ENCODE results near the gene LRMDA.

LRMDA gene

DNA sequence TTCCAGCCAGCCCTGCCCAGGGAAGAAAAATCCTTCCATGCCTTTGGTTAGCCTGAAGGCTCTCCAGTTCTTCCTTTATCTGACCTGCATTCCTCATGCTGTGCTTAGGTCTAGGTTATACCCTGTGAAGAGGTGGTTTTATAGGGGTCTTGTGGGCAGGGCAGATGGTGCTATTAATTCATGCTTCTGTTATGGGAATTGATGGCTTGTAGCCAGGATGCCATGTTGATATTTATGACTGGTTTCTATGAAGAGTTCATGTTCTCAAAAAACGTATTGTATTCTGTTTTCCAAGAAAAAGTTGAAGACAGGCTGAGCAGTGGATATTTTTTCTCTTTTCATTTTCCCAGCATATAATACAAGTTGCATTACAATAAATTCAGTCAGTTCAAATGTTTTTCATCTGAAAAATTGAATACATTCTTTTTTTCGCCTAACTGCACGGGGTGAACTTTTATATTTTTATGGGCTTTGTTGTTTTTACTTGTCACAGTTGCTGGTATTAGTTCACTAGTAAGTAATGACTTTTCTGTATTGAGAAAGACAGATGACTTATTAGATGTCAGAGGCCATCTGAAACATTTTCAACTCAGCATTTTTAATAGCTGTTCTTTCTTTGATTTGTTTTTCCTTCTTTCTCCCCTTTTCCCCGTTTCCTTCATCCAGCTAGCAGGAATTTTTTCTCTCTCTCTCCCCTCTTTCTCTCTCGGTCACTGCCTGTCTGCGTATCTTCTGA is 322.8 kb downstream of the LRMDA start:
- Histone ChIP-seq H3K36me3 (ENCODE audit: insufficient read depth) (no peaks in the 10 kb centered on the region), H2AFZ (ENCODE audit: low read depth) (no peak overlapping the region), H4K20me1 (ENCODE audit: insufficient read depth) (no peaks in the 10 kb centered on the region), H3K27ac (no peak overlapping the region), H3K4me3 (IDR thresholded peaks at IDR 0.05; ENCODE audit: insufficient read depth, low read depth, low read length) (no peak overlapping the region), H3K9ac (no peak overlapping the region), H3K4me1 (ENCODE audit: low read depth, poor library complexity, severe bottlenecking) (no peaks in the 10 kb centered on the region), H3K79me2 (ENCODE audit: insufficient read depth, low read depth) (no peaks in the 10 kb centered on the region), H3K27me3 (ENCODE audit: insufficient read depth, low read depth) (no peaks in the 10 kb centered on the region), H3K4me2 (no peak overlapping the region)
- TF ChIP-seq, protein P1, sequence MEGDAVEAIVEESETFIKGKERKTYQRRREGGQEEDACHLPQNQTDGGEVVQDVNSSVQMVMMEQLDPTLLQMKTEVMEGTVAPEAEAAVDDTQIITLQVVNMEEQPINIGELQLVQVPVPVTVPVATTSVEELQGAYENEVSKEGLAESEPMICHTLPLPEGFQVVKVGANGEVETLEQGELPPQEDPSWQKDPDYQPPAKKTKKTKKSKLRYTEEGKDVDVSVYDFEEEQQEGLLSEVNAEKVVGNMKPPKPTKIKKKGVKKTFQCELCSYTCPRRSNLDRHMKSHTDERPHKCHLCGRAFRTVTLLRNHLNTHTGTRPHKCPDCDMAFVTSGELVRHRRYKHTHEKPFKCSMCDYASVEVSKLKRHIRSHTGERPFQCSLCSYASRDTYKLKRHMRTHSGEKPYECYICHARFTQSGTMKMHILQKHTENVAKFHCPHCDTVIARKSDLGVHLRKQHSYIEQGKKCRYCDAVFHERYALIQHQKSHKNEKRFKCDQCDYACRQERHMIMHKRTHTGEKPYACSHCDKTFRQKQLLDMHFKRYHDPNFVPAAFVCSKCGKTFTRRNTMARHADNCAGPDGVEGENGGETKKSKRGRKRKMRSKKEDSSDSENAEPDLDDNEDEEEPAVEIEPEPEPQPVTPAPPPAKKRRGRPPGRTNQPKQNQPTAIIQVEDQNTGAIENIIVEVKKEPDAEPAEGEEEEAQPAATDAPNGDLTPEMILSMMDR (conservative IDR thresholded peaks at IDR 0.05; ENCODE audit: low read depth, low read length) = no peak

DNA sequence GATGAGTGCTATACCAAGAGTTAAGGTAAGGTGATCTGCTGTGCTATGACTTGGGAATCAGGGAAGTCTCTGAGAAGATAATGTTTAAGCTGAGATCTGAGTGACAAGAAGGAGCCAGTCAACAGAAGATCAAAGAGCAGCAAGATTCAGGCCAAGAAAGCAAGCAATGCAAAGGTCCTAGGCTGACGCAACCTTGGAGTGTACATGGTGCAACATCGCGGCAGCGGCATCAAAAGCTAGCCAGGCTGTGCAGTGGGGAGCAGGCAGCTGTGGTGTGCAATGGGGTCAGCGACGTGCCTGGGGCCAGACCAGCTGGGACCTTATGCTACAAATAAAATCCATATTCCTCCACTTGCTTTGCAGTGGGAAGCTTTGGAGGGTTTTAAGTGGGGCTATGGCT is 324.1 kb downstream of the LRMDA start:
- TF ChIP-seq, protein P1 (conservative IDR thresholded peaks at IDR 0.05; ENCODE audit: low read depth, low read length) = no peak
- no peak overlapping the region for H3K4me2 ChIP-seq
- H3K36me3 ChIP-seq (ENCODE audit: insufficient read depth) = no peaks in the 10 kb centered on the region
- no peak overlapping the region for H3K4me3 ChIP-seq (IDR thresholded peaks at IDR 0.05; ENCODE audit: insufficient read depth, low read depth, low read length)
- H3K27me3 ChIP-seq (ENCODE audit: insufficient read depth, low read depth) = no peaks in the 10 kb centered on the region
- H3K27ac ChIP-seq = no peak overlapping the region
- no peak overlapping the region for H3K9ac ChIP-seq
- no peak overlapping the region for H2AFZ ChIP-seq (ENCODE audit: low read depth)
- no peaks in the 10 kb centered on the region for H3K79me2 ChIP-seq (ENCODE audit: insufficient read depth, low read depth)
- no peaks in the 10 kb centered on the region for H3K4me1 ChIP-seq (ENCODE audit: low read depth, poor library complexity, severe bottlenecking)
- H4K20me1 ChIP-seq (ENCODE audit: insufficient read depth) = no peaks in the 10 kb centered on the region

- Histone ChIP-seq H3K27me3 (ENCODE audit: insufficient read depth, low read depth) (no peaks in the 10 kb centered on the region), H3K36me3 (ENCODE audit: insufficient read depth) (no peaks in the 10 kb centered on the region), H3K4me3 (IDR thresholded peaks at IDR 0.05; ENCODE audit: insufficient read depth, low read depth, low read length) (no peak overlapping the region), H3K4me1 (ENCODE audit: low read depth, poor library complexity, severe bottlenecking) (peaks cover 17% of the 10 kb centered on the region), H3K27ac (no peak overlapping the region), H3K4me2 (no peak overlapping the region), H4K20me1 (ENCODE audit: insufficient read depth) (no peaks in the 10 kb centered on the region), H3K79me2 (ENCODE audit: insufficient read depth, low read depth) (no peaks in the 10 kb centered on the region), H3K9ac (no peak overlapping the region), H2AFZ (ENCODE audit: low read depth) (no peak overlapping the region)
- TF ChIP-seq, protein P1 (conservative IDR thresholded peaks at IDR 0.05; ENCODE audit: low read depth, low read length) = no peak
Observed at GRCh38 chr10:75761289-75761688, 329.9 kb downstream of the LRMDA start.

DNA sequence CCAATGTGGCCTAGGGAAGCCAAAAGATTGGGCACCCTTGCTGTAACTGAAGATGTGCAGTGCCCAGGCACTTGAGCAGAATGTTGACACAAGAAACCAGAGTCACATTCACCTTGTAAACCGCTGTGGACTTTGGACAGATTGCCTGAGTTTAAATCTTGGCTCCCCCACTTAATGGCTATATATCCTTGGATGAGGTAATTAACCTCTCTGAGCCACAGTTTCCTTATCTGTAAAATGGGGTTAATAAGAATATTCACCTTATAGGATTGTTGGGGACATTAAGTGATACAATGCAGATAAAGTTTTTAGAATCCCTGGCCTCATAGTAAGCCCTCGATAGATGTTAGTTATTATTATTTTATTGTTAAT is 331.0 kb downstream of the LRMDA start:
- Histone ChIP-seq H3K36me3 (ENCODE audit: insufficient read depth) (no peaks in the 10 kb centered on the region), H3K9ac (no peak overlapping the region), H3K4me3 (IDR thresholded peaks at IDR 0.05; ENCODE audit: insufficient read depth, low read depth, low read length) (no peak overlapping the region), H4K20me1 (ENCODE audit: insufficient read depth) (no peaks in the 10 kb centered on the region), H2AFZ (ENCODE audit: low read depth) (no peak overlapping the region), H3K4me1 (ENCODE audit: low read depth, poor library complexity, severe bottlenecking) (peaks cover 17% of the 10 kb centered on the region), H3K27me3 (ENCODE audit: insufficient read depth, low read depth) (no peaks in the 10 kb centered on the region), H3K4me2 (no peak overlapping the region), H3K79me2 (ENCODE audit: insufficient read depth, low read depth) (no peaks in the 10 kb centered on the region), H3K27ac (no peak overlapping the region)
- TF ChIP-seq, protein P1 (conservative IDR thresholded peaks at IDR 0.05; ENCODE audit: low read depth, low read length) = no peak
